ENCODE results near the gene ELF5. TPM values are rescaled to one million over a fixed set of nuclear protein-coding genes. Genes with fewer than 3 reads are reported as not detected.

ELF5 gene
- total and polyA plus RNA-seq, 2 experiments from 2014 or later = not detected

DNA sequence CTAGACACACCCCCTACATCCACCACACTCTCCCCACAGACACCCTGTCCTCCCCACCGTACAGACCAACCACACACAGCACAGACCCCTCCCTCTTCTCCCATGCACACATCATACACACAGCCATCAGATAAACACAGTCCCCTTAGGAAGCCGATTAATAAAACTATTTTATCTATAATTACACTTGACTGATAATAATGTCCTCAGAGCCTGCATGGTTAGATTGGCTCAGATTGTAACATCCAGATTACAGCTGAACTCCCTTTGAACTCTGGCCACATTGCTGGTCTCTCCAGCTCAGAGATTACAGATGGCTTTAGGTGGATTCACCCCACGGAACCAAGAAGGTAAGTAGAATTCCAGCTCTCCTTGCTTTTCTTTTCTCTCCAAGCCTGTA is 9.5 kb upstream of the ELF5 start:
- Histone ChIP-seq H3K36me3 (ENCODE audit: low read depth) (no peaks in the 10 kb centered on the region), H4K20me1 (ENCODE audit: insufficient read depth) (no peaks in the 10 kb centered on the region), H3K9me3 (ENCODE audit: low read depth) (no peaks in the 10 kb centered on the region), H2AFZ (no peak overlapping the region), H3K4me3 (no peak overlapping the region), H3K4me2 (ENCODE audit: unreplicated experiment) (no peak overlapping the region), H3K9ac (no peak overlapping the region), H3K79me2 (ENCODE audit: insufficient read depth) (no peaks in the 10 kb centered on the region), H3K9me2 (ENCODE audit: insufficient read depth) (no peaks in the 10 kb centered on the region), H3K27ac (no peak overlapping the region), H3K27me3 (replicated peaks; ENCODE audit: insufficient read depth) (peaks cover 9% of the 10 kb centered on the region; the same call in 1 of the 2 replicates), H3K4me1 (ENCODE audit: insufficient read depth) (no peaks in the 10 kb centered on the region), H3F3A (ENCODE audit: insufficient read depth) (no peaks in the 10 kb centered on the region)
- WGBS, 2 experiments (ENCODE audit: low coverage in 1 of 2, low lambda C conversion rate in 2 of 2, missing lambda C conversion rate in 2 of 2) = 52 to 53% methylated on average over 3 of the region's 3 CpGs
- DNase-seq = no peak
- in situ Hi-C loops (cut with MboI) = no loop called here
- TF ChIP-seq EZH2 (IDR thresholded peaks at IDR 0.05; ENCODE audit: insufficient read depth, poor library complexity, severe bottlenecking) = no peak
- TF ChIP-seq EZH2phosphoT487 (IDR thresholded peaks at IDR 0.05; ENCODE audit: insufficient read depth, low read depth) = no peak

DNA sequence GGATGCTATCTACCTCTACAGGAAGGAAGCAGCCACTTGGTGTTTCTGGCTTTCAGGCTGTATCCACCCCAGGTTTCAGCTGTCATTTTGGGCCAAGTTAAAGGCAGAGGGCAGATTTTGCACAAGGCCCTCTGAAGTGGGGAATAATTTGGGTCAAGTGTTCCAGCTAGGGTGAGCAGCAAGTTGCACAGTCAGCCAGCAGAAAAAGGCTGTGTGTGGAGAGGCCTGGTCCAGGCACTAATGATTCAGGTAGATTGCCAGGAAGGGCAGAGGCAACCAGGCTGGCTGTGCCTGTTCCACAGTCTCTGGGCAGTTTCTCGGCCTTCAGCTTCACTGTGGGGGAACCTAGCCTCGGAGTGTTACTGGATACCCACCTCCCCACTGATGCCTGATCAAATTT is 8.6 kb upstream of the ELF5 start:
- Histone ChIP-seq H4K20me1 (ENCODE audit: insufficient read depth) (no peaks in the 10 kb centered on the region), H3K9me3 (ENCODE audit: low read depth) (no peaks in the 10 kb centered on the region), H3K36me3 (ENCODE audit: low read depth) (no peaks in the 10 kb centered on the region), H3K4me3 (no peak overlapping the region), H3K27ac (no peak overlapping the region), H3F3A (ENCODE audit: insufficient read depth) (no peaks in the 10 kb centered on the region), H2AFZ (no peak overlapping the region), H3K9ac (no peak overlapping the region), H3K79me2 (ENCODE audit: insufficient read depth) (no peaks in the 10 kb centered on the region), H3K4me1 (ENCODE audit: insufficient read depth) (no peaks in the 10 kb centered on the region), H3K4me2 (ENCODE audit: unreplicated experiment) (no peak overlapping the region), H3K27me3 (replicated peaks; ENCODE audit: insufficient read depth) (peaks cover 15% of the 10 kb centered on the region; the same call in 1 of the 2 replicates), H3K9me2 (ENCODE audit: insufficient read depth) (no peaks in the 10 kb centered on the region)
- in situ Hi-C loops (cut with MboI) = no loop called here
- TF ChIP-seq EZH2phosphoT487 (IDR thresholded peaks at IDR 0.05; ENCODE audit: insufficient read depth, low read depth) (no peak), EZH2 (IDR thresholded peaks at IDR 0.05; ENCODE audit: insufficient read depth, poor library complexity, severe bottlenecking) (no peak)
- WGBS, 2 experiments (ENCODE audit: low coverage in 1 of 2, low lambda C conversion rate in 2 of 2, missing lambda C conversion rate in 2 of 2) = 48 to 58% methylated on average over 2 of the region's 2 CpGs
- no peak for DNase-seq

DNA sequence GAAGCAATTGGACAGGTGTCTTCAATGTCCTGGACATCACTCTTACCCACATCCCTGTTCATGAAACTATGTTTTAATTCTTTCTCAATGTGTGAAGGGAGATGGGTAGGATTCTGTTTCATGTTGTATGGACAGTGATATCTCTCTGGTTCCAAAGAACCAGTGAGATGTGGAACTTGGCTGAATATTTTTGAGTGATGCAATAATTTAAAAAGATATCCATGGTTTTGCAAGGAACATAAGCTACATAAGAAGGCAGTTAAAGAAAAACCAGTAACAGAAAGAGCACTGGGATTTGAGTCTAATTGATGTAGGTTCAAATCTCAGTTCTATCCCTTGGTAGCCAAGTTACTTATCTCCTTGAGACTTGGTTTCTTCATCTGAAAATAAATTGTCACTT is 7.7 kb upstream of the ELF5 start:
- H3K4me2 ChIP-seq (ENCODE audit: unreplicated experiment) = no peak overlapping the region
- H3F3A ChIP-seq (ENCODE audit: insufficient read depth) = no peaks in the 10 kb centered on the region
- H3K27ac ChIP-seq = no peak overlapping the region
- H4K20me1 ChIP-seq (ENCODE audit: insufficient read depth) = no peaks in the 10 kb centered on the region
- no peaks in the 10 kb centered on the region for H3K9me3 ChIP-seq (ENCODE audit: low read depth)
- no peaks in the 10 kb centered on the region for H3K4me1 ChIP-seq (ENCODE audit: insufficient read depth)
- H2AFZ ChIP-seq = no peak overlapping the region
- no peak overlapping the region for H3K9ac ChIP-seq
- TF ChIP-seq EZH2 (IDR thresholded peaks at IDR 0.05; ENCODE audit: insufficient read depth, poor library complexity, severe bottlenecking) (no peak), EZH2phosphoT487 (IDR thresholded peaks at IDR 0.05; ENCODE audit: insufficient read depth, low read depth) (no peak)
- H3K36me3 ChIP-seq (ENCODE audit: low read depth) = no peaks in the 10 kb centered on the region
- no peaks in the 10 kb centered on the region for H3K9me2 ChIP-seq (ENCODE audit: insufficient read depth)
- no peak for DNase-seq
- in situ Hi-C loops (cut with MboI) = no loop called here
- no peaks in the 10 kb centered on the region for H3K79me2 ChIP-seq (ENCODE audit: insufficient read depth)
- H3K27me3 ChIP-seq (replicated peaks; ENCODE audit: insufficient read depth) = peaks cover 23% of the 10 kb centered on the region; the same call in 1 of the 2 replicates
- no peak overlapping the region for H3K4me3 ChIP-seq

DNA sequence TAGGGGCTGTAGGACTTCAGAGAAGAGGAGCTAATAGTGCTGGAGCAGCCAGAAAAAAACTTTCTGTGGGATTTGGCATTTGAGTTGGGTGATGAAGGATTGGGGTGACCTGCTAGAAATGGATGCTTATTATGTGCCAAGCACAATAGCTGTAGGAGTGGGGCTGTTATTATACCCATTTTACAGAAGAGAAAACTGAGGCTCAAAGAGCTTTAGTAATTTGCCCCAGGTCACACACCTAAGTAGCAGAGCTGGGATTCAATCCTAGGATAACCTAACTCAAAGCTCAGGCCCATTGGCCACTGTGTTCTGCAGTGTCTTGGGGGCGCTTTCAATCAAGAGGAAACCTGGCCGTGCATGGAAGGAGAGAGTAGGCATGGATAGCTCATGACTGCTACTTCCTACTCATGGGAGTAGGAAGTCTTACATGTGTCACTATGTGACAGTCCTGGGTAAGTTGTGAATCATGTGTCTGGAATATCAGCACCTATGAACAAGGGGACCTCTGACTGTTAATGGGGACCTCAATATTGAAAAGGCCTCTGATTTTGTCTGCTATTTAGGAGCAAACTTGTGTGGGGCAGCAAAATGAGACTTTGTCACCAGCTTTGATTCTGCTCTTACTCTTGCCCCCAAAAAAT is 6.1 kb upstream of the ELF5 start:
- Histone ChIP-seq H3K4me1 (ENCODE audit: insufficient read depth) (no peaks in the 10 kb centered on the region), H3K36me3 (ENCODE audit: low read depth) (no peaks in the 10 kb centered on the region), H3K4me3 (no peak overlapping the region), H4K20me1 (ENCODE audit: insufficient read depth) (no peaks in the 10 kb centered on the region), H3K9ac (no peak overlapping the region), H3K9me2 (ENCODE audit: insufficient read depth) (no peaks in the 10 kb centered on the region), H3F3A (ENCODE audit: insufficient read depth) (no peaks in the 10 kb centered on the region), H3K27me3 (replicated peaks; ENCODE audit: insufficient read depth) (peaks cover 27% of the 10 kb centered on the region; the same call in 1 of the 2 replicates), H3K9me3 (ENCODE audit: low read depth) (no peaks in the 10 kb centered on the region), H2AFZ (no peak overlapping the region), H3K79me2 (ENCODE audit: insufficient read depth) (no peaks in the 10 kb centered on the region), H3K27ac (no peak overlapping the region), H3K4me2 (ENCODE audit: unreplicated experiment) (no peak overlapping the region)
- 32 to 58% methylated on average over 2 of the region's 2 CpGs for WGBS, 2 experiments (ENCODE audit: low coverage in 1 of 2, low lambda C conversion rate in 2 of 2, missing lambda C conversion rate in 2 of 2)
- TF ChIP-seq EZH2phosphoT487 (IDR thresholded peaks at IDR 0.05; ENCODE audit: insufficient read depth, low read depth) = no peak
- DNase-seq = no peak
- in situ Hi-C loops (cut with MboI) = no loop called here
